Endothelial cell of umbilical vein (primary cell): ENCODE data around the gene BMP8A. TPM values are rescaled to one million over a fixed set of nuclear protein-coding genes. Genes with fewer than 3 reads are reported as not detected.

Source experiments
- BruUV-seq: library from RNA; stranded (reverse); fragments of 400-500 nt; replicated peaks from 2 replicates; lab custom pipeline; 2021; lab: Mats Ljungman, UMichigan
- CTCF ChIA-PET: fragments of 300-600, 350-600 bp; sonication (Branson Sonifier 250); formaldehyde crosslinking; loops from one replicate; lab custom pipeline; 2021; ENCODE audit warnings: antibody characterized with exemption, inconsistent platforms; lab: Charles Lee
- POLR2A ChIA-PET: fragments of 300-600, 350-600 bp; sonication (Branson Sonifier 250); formaldehyde crosslinking; loops from one replicate; lab custom pipeline; 2021; ENCODE audit warnings: antibody characterized with exemption, inconsistent platforms; lab: Charles Lee
- DNase-seq: peaks from one replicate; pipeline ENCODE4 v3.0.0-alpha.2; 2011; ENCODE audit warnings: low read depth, low spot score
- FAIRE-seq: peaks from 2 replicates; lab custom pipeline; 2011; peaks lifted over from hg19 to GRCh38; lab: Jason Lieb, UNC
- H2AFZ ChIP-seq: 2 replicates; pipeline ENCODE4 v1.6.0; 2012; ENCODE audit warnings: low read depth, low read length, control low read depth, inconsistent platforms
- H3K27ac ChIP-seq: 2 replicates; pipeline ENCODE4 v1.5.1; 2011; ENCODE audit warnings: low read depth, mild to moderate bottlenecking, control low read depth, low read length, moderate library complexity; ENCODE audit not compliant: insufficient read depth
- H3K27me3 ChIP-seq, 2 experiments: 2 replicates each; pipeline versions ENCODE4 v1.6.0 to v1.6.1; 2011; ENCODE audit warnings: low read length in 2 of 2, mixed read lengths in 1 of 2; ENCODE audit not compliant: control insufficient read depth in 2 of 2, insufficient read depth in 2 of 2
- H3K36me3 ChIP-seq, 2 experiments: 2 replicates in 1 of 2; 3 replicates in 1 of 2; pipeline ENCODE4 v1.5.1; 2011; ENCODE audit warnings: low read length in 2 of 2, mild to moderate bottlenecking in 1 of 2, moderate library complexity in 1 of 2; ENCODE audit not compliant: control insufficient read depth in 2 of 2, insufficient read depth in 2 of 2; ENCODE audit errors: extremely low read depth in 1 of 2
- H3K4me1 ChIP-seq: 3 replicates; pipeline ENCODE4 v1.5.1; 2011; ENCODE audit warnings: mild to moderate bottlenecking, low read length; ENCODE audit not compliant: control insufficient read depth, insufficient read depth; ENCODE audit errors: extremely low read depth
- H3K4me2 ChIP-seq: 2 replicates; pipeline ENCODE4 v1.6.1; 2011; ENCODE audit warnings: low read length, control low read depth, mixed read lengths; ENCODE audit not compliant: insufficient read depth
- H3K4me3 ChIP-seq, 3 experiments: fragments of 200-600 bp in 1 of 3; sonication (generic), shearing (Covaris generic) in 1 of 3; replicated peaks in 1 of 3; 2 replicates each; pipeline ENCODE4 v1.5.1; 2011 to 2016; ENCODE audit warnings: control low read depth in 3 of 3, low read length in 3 of 3, mild to moderate bottlenecking in 2 of 3, inconsistent platforms in 1 of 3, low read depth in 1 of 3, moderate library complexity in 1 of 3; ENCODE audit not compliant: insufficient read depth in 1 of 3
- H3K79me2 ChIP-seq: 2 replicates; pipeline ENCODE4 v1.6.0; 2012; ENCODE audit warnings: low read length, inconsistent platforms; ENCODE audit not compliant: control insufficient read depth, insufficient read depth
- H3K9ac ChIP-seq: replicated peaks from 2 replicates; pipeline ENCODE3; 2011; ENCODE audit warnings: low read length, control low read depth; ENCODE audit not compliant: insufficient read depth; ENCODE audit errors: extremely low read depth
- H3K9me1 ChIP-seq: replicated peaks from 3 replicates; pipeline ENCODE4 v1.6.0; 2011; ENCODE audit warnings: mild to moderate bottlenecking, low read length; ENCODE audit not compliant: control insufficient read depth, insufficient read depth; ENCODE audit errors: extremely low read depth
- H3K9me3 ChIP-seq: replicated peaks from 2 replicates; pipeline ENCODE4 v1.5.1; 2012; ENCODE audit warnings: low read length, inconsistent platforms; ENCODE audit not compliant: control insufficient read depth, insufficient read depth
- H4K20me1 ChIP-seq: replicated peaks from 2 replicates; pipeline ENCODE3; 2011; ENCODE audit warnings: mild to moderate bottlenecking, low read length; ENCODE audit not compliant: control insufficient read depth, insufficient read depth; ENCODE audit errors: extremely low read depth
- CTCF ChIP-seq, 2 donors: IDR thresholded peaks; 1 replicate in 1 of 2; 2 replicates in 1 of 2; pipeline ENCODE4 v1.5.1; 2011; ENCODE audit warnings: low read length in 2 of 2, mild to moderate bottlenecking in 2 of 2, moderate library complexity in 2 of 2, control low read depth in 1 of 2, inconsistent platforms in 1 of 2, low read depth in 1 of 2; ENCODE audit not compliant: insufficient read depth in 1 of 2; ENCODE audit errors: extremely low read depth in 1 of 2
- EZH2 ChIP-seq: IDR thresholded peaks from 2 replicates; pipeline ENCODE4 v1.6.1; 2012; ENCODE audit warnings: borderline replicate concordance, low read depth, mild to moderate bottlenecking, moderate library complexity, low read length, inconsistent platforms; ENCODE audit not compliant: severe bottlenecking
- JUN ChIP-seq: IDR thresholded peaks from 2 replicates; pipeline ENCODE4 v1.6.1; 2011; ENCODE audit warnings: borderline replicate concordance, low read depth; ENCODE audit not compliant: insufficient read length, insufficient read depth
- MYC ChIP-seq: IDR thresholded peaks from one replicate; pipeline ENCODE4 v1.6.1; 2011; ENCODE audit warnings: mild to moderate bottlenecking, low read depth, low read length
- POLR2A ChIP-seq: IDR thresholded peaks from 2 replicates; pipeline ENCODE4 v1.6.1; 2012; ENCODE audit warnings: low read depth, mild to moderate bottlenecking, control low read depth, low read length
- POLR2AphosphoS5 ChIP-seq: IDR thresholded peaks from 2 replicates; pipeline ENCODE4 v1.6.1; 2012; ENCODE audit warnings: low read depth, mild to moderate bottlenecking, control low read depth, low read length, moderate library complexity; ENCODE audit not compliant: insufficient read depth
- dilution Hi-C: fragments of 300-500 bp; cut with MboI; formaldehyde crosslinking; loops from one replicate; pipeline ENCODE4 v1.15.0; 2019; ENCODE audit warnings: low sequenced_read_pairs; ENCODE audit not compliant: extremely low pct_ligation_motif_present
- intact Hi-C: fragments of 100-400 bp; cut with micrococcal nuclease; formaldehyde crosslinking; loops from one replicate; pipeline ENCODE4 v1.10.0; 2022
- polyA plus RNA-seq, 4 experiments: library from polyadenylated mRNA; depleted of rRNA in 3 of 4; stranded (reverse) in 3 of 4; unstranded in 1 of 4; fragments of >200 nt; gene quantifications; 2 replicates each; pipeline versions ENCODE4 v1.2.1 to v1.2.3, GENCODE V29; 2011 to 2012; ENCODE audit warnings: missing spikeins in 1 of 4
- total RNA-seq: library from RNA; stranded (reverse); gene quantifications from 2 replicates; pipeline ENCODE4 v1.2.3, GENCODE V29; 2021
- TF ChIP-seq, protein P1 (sequence below): IDR thresholded peaks from 2 replicates; pipeline ENCODE4 v1.6.1; 2011; ENCODE audit not compliant: insufficient read depth, insufficient read length

BMP8A gene
- total and polyA plus RNA-seq, 2 donors (not counting 3 experiments of a cell fraction or from before 2014, with no cell fraction given): 0.25 to 0.44 TPM

GRCh38 chr1:39508857-39509305, 17.4 kb downstream of the BMP8A start:
- Histone ChIP-seq H3K27me3 (no peaks in the 10 kb centered on the region), H3K4me2 (no peak overlapping the region), H3K9me3 (no peaks in the 10 kb centered on the region), H3K36me3 (no peaks in the 10 kb centered on the region), H3K4me3 (no peak overlapping the region), H3K9me1 (no peaks in the 10 kb centered on the region), H4K20me1 (no peaks in the 10 kb centered on the region), H3K79me2 (no peaks in the 10 kb centered on the region), H3K27ac (no peak overlapping the region), H3K4me1 (no peaks in the 10 kb centered on the region), H2AFZ (no peak overlapping the region), H3K9ac (no peak overlapping the region)
- FAIRE-seq (peak; percentile 12), DNase-seq (no peak)
- POLR2A ChIA-PET: no interaction called here
- TF ChIP-seq, protein P1, sequence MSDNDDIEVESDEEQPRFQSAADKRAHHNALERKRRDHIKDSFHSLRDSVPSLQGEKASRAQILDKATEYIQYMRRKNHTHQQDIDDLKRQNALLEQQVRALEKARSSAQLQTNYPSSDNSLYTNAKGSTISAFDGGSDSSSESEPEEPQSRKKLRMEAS: no peak
- TF ChIP-seq POLR2A (no peak), JUN (no peak), EZH2 (no peak), CTCF (IDR thresholded peaks at IDR 0.05; ENCODE audit: extremely low read depth in 1 of 2, insufficient read depth in 1 of 2, low read depth in 1 of 2, low read length in 2 of 2) (no peak), POLR2AphosphoS5 (no peak), MYC (no peak)
- intact Hi-C loops: no loop called here
- dilution Hi-C loops: no loop called here
- CTCF ChIA-PET: interaction anchor here (1.5 kb wide), 1 partner anchor 30 kb away, joined by 7 read pairs; no protein-coding TSS in a partner anchor
- BruUV-seq: no TSS peak
